ENCODE data around the gene METTL13. TPM values are rescaled to one million over a fixed set of nuclear protein-coding genes. Genes with fewer than 3 reads are reported as not detected.

Gene METTL13
- polyA plus RNA-seq, 2 of the 4 experiments (the other 2 are of a cell fraction), result 53.7 to 54.0 TPM

- POLR2A ChIA-PET, result interaction anchor here (0.7 kb wide), 1 partner anchor 186 kb away, joined by 6 read pairs; no protein-coding TSS in a partner anchor
- WGBS (ENCODE audit: missing lambda C conversion rate), result 72% methylated on average over 4 of the region's 4 CpGs
Measured at GRCh38 chr1:171807556-171807955, 26.1 kb downstream of the METTL13 start.

GRCh38 chr1:171809834-171810233, 28.4 kb downstream of the METTL13 start:
- TF ChIP-seq CHD4 (IDR thresholded peaks at IDR 0.05; ENCODE audit: borderline replicate concordance), result no peak
- no peak for TF ChIP-seq FOXS1 (CRISPR knock-in tag; IDR thresholded peaks at IDR 0.05)
- no peak for TF ChIP-seq ZC3H11A (IDR thresholded peaks at IDR 0.05)
- no peak for TF ChIP-seq POLR2A (IDR thresholded peaks at IDR 0.05; ENCODE audit: low read length)
- TF ChIP-seq HES2 (IDR thresholded peaks at IDR 0.05), result no peak
- TF ChIP-seq NFE2L2 (conservative IDR thresholded peaks at IDR 0.05; ENCODE audit: low read length), result no peak
- POLR2A ChIA-PET, result no interaction called here
- DNase-seq (ENCODE audit: low read depth in 1 of 2, low spot score in 1 of 2), result no peak
- H3K27ac ChIP-seq, result no peak overlapping the region
- no peak for ATAC-seq
- no peaks in the 10 kb centered on the region for H3K9me3 ChIP-seq
- H3K4me3 ChIP-seq, result no peak overlapping the region
- H3K4me2 ChIP-seq, result no peak overlapping the region
- H3K4me1 ChIP-seq, result no peaks in the 10 kb centered on the region
- CTCF ChIA-PET, result interaction anchor here (1.0 to 15.5 kb wide), 3 partner anchors 10 to 175 kb away, joined by 5 to 393 read pairs (median 36); no protein-coding TSS in a partner anchor
- WGBS (ENCODE audit: missing lambda C conversion rate), result 32% methylated on average over 2 of the region's 2 CpGs
- FAIRE-seq, result no peak

More at GRCh38 chr1:171807556-171807955, 26.1 kb downstream of the METTL13 start:
- H3K9me3 ChIP-seq, result no peaks in the 10 kb centered on the region
- no peak for ATAC-seq
- TF ChIP-seq KDM1A (IDR thresholded peaks at IDR 0.05; ENCODE audit: low read depth) (no peak), RFX5 (IDR thresholded peaks at IDR 0.05) (no peak), JUN (IDR thresholded peaks at IDR 0.05) (no peak), RAD21 (conservative IDR thresholded peaks at IDR 0.05 in 1 of 2, IDR thresholded peaks at IDR 0.05 in 1 of 2) (no peak), KDM5A (IDR thresholded peaks at IDR 0.05) (no peak), RNF2 (IDR thresholded peaks at IDR 0.05; ENCODE audit: borderline replicate concordance, low read depth) (no peak), EHMT2 (IDR thresholded peaks at IDR 0.05; ENCODE audit: low read depth) (no peak)
- H3K4me1 ChIP-seq, result no peaks in the 10 kb centered on the region
- no peak overlapping the region for H3K27ac ChIP-seq
- no peak for FAIRE-seq
- CTCF ChIA-PET, result interaction anchor here (1.2 to 15.5 kb wide), 3 partner anchors 7 to 195 kb away, joined by 3 to 393 read pairs (median 36); no protein-coding TSS in a partner anchor
- no peak overlapping the region for H3K4me3 ChIP-seq
- DNase-seq (ENCODE audit: low read depth in 1 of 2, low spot score in 1 of 2), result no peak
- no peak overlapping the region for H3K4me2 ChIP-seq

GRCh38 chr1:171811672-171812071, 30.2 kb downstream of the METTL13 start:
- TF ChIP-seq POLR2AphosphoS2 (conservative IDR thresholded peaks at IDR 0.05; ENCODE audit: low read length) (no peak), TP53 (CRISPR knock-in tag; IDR thresholded peaks at IDR 0.05) (no peak), GATA3 (IDR thresholded peaks at IDR 0.05; ENCODE audit: borderline replicate concordance) (no peak), HES2 (IDR thresholded peaks at IDR 0.05) (no peak), CEBPB (IDR thresholded peaks at IDR 0.05) (no peak)
- Histone ChIP-seq H3K4me1 (peaks cover 2% of the 10 kb centered on the region; the same call in 2 of the 3 replicates), H3K4me3 (no peak overlapping the region), H3K27ac (no peak overlapping the region), H3K4me2 (no peak overlapping the region), H3K9me3 (no peaks in the 10 kb centered on the region)
- ChIA-PET CTCF (interaction anchor here (0.7 to 15.5 kb wide), 4 partner anchors 11 to 721 kb away, joined by 3 to 393 read pairs (median 20); no protein-coding TSS in a partner anchor), POLR2A (no interaction called here)
- FAIRE-seq, result no peak
- no peak for DNase-seq (ENCODE audit: low read depth in 1 of 2, low spot score in 1 of 2)
- ATAC-seq, result no peak

- Histone ChIP-seq H3K9me3 (no peaks in the 10 kb centered on the region), H3K27ac (no peak overlapping the region), H3K4me1 (peaks cover 21% of the 10 kb centered on the region), H3K4me2 (no peak overlapping the region), H3K4me3 (no peak overlapping the region)
- FAIRE-seq (no peak), ATAC-seq (no peak), DNase-seq (ENCODE audit: low read depth in 1 of 2, low spot score in 1 of 2) (no peak)
- CTCF ChIA-PET, result interaction anchor here (5.4 kb wide), 1 partner anchor 12 kb away, joined by 47 read pairs; no protein-coding TSS in a partner anchor
- POLR2A ChIA-PET, result no interaction called here
- 57% methylated on average over 2 of the region's 2 CpGs for WGBS (ENCODE audit: missing lambda C conversion rate)
- TF ChIP-seq ZSCAN20 (CRISPR knock-in tag; IDR thresholded peaks at IDR 0.05) (no peak), RARB (CRISPR knock-in tag; IDR thresholded peaks at IDR 0.05) (no peak), ESRRA (IDR thresholded peaks at IDR 0.05; ENCODE audit: borderline replicate concordance, low read length) (no peak), ATOH8 (CRISPR knock-in tag; IDR thresholded peaks at IDR 0.05; ENCODE audit: low read depth) (no peak), MYC (IDR thresholded peaks at IDR 0.05; ENCODE audit: borderline replicate concordance, low read length) (no peak), FOXS1 (CRISPR knock-in tag; IDR thresholded peaks at IDR 0.05) (no peak), ZC3H11A (IDR thresholded peaks at IDR 0.05) (no peak), PHF8 (IDR thresholded peaks at IDR 0.05; ENCODE audit: borderline replicate concordance, low read depth) (no peak), FOSL2 (IDR thresholded peaks at IDR 0.05) (no peak), FOSL2 (CRISPR knock-in tag; IDR thresholded peaks at IDR 0.05) (no peak), REST (IDR thresholded peaks at IDR 0.05) (no peak), HDAC2 (IDR thresholded peaks at IDR 0.05) (no peak), BHLHE40 (IDR thresholded peaks at IDR 0.05; ENCODE audit: low read depth, low read length) (no peak), CBX8 (IDR thresholded peaks at IDR 0.05) (no peak)
Measured at GRCh38 chr1:171814692-171815091, 33.2 kb downstream of the METTL13 start.
